ENCODE data around the gene OR9Q1.

GRCh38 chr11:58216476-58216875 lies 192.8 kb downstream of the OR9Q1 start:
- no peak for TF ChIP-seq FOXK2 (IDR thresholded peaks at IDR 0.05)
- TF ChIP-seq BHLHE40 (IDR thresholded peaks at IDR 0.05; ENCODE audit: borderline replicate concordance), result no peak
- no peak for TF ChIP-seq TARDBP (IDR thresholded peaks at IDR 0.05)
- TF ChIP-seq, protein P1, sequence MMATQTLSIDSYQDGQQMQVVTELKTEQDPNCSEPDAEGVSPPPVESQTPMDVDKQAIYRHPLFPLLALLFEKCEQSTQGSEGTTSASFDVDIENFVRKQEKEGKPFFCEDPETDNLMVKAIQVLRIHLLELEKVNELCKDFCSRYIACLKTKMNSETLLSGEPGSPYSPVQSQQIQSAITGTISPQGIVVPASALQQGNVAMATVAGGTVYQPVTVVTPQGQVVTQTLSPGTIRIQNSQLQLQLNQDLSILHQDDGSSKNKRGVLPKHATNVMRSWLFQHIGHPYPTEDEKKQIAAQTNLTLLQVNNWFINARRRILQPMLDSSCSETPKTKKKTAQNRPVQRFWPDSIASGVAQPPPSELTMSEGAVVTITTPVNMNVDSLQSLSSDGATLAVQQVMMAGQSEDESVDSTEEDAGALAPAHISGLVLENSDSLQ (IDR thresholded peaks at IDR 0.05), result no peak
- no peak for TF ChIP-seq SP1 (IDR thresholded peaks at IDR 0.05)
- no peak for TF ChIP-seq ARNT (IDR thresholded peaks at IDR 0.05)
- no peak for TF ChIP-seq SUZ12 (IDR thresholded peaks at IDR 0.05)
- TF ChIP-seq FOXM1 (IDR thresholded peaks at IDR 0.05; ENCODE audit: borderline replicate concordance), result no peak
- TF ChIP-seq HDGF (IDR thresholded peaks at IDR 0.05; ENCODE audit: borderline replicate concordance), result no peak

Measured in HEK293T (cell line).